Nephron progenitor cell (in vitro differentiated cells): ENCODE data around the gene ACP2.
A peak's percentile ranks its signal among the peaks of the same experiment; 100 is the strongest.

Source experiments
- DNase-seq: peaks from one replicate; pipeline ENCODE4 v3.0.0; 2021
- H3K27ac Mint-ChIP-seq: 2 replicates; pipeline ENCODE4 v1.8.0; 2021; ENCODE audit warnings: mild to moderate bottlenecking, moderate library complexity, mixed read lengths
- H3K27me3 Mint-ChIP-seq: 2 replicates; pipeline ENCODE4 v1.8.0; 2021; ENCODE audit warnings: mild to moderate bottlenecking, low read depth, mixed read lengths; ENCODE audit not compliant: poor library complexity
- H3K36me3 Mint-ChIP-seq: 2 replicates; pipeline ENCODE4 v1.8.0; 2021; ENCODE audit warnings: low read depth, mixed read lengths
- H3K4me1 Mint-ChIP-seq: 2 replicates; pipeline ENCODE4 v1.8.0; 2021; ENCODE audit warnings: mixed read lengths
- H3K4me3 Mint-ChIP-seq: 2 replicates; pipeline ENCODE4 v1.8.0; 2021; ENCODE audit warnings: mild to moderate bottlenecking, moderate library complexity, mixed read lengths
- H3K9me3 Mint-ChIP-seq: 2 replicates; pipeline ENCODE4 v1.8.0; 2021; ENCODE audit warnings: mild to moderate bottlenecking, moderate library complexity, mixed read lengths
- TF ChIP-seq, protein P1 (sequence below): fragments of 200-600 bp; sonication (generic); IDR thresholded peaks from 2 replicates; pipeline ENCODE4 v1.5.0; 2021; ENCODE audit warnings: antibody characterized with exemption

Gene ACP2

DNA sequence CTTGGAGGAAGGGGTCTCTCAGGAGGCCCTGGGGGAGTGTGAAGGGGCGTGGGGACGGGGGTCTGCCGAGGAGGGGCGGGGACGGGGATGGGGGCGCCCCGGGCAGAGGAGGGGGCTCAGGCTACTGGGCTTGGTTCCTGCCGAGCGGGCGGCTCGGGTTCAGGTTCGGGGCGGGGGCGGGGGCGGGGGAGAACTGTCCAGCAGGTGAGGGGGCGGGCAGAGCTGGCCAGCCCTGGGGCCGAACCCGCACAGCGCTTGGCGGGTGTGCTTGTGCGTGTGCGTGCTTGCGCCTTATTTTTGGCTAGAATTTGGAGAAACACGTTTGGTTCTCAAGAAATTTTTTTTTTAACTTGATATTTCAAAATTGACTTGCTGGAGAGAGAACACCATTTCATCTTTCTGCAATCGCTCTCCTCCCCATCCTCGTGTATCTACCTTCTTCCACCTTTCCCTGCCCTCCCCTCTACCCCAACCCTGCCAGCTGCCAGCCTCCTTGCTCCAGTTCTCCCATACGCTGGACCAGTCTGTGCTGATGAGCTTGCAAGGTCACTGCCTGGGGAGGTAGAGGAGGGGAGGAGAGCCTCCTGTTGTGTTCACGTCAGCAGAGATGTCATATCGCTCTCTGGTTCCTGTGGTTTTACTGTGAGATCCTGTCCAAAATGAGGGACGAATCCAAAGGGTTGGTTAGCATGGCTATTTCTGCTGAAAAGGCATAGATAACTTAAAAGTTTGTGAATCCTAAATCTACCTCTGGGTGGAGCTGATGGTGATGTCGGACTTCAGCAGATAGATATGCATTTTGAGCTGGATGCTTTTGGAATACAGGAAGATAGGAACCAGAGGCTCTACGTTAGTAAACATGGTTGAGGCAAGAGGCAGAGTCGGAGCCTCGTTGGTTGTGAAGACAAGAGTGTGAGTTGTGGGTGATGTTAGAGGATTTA lies 22.0 kb upstream of the ACP2 start:
- Mint-ChIP-seq H3K9me3 (no peaks in the 10 kb centered on the region), H3K27me3 (no peaks in the 10 kb centered on the region), H3K27ac (no peak overlapping the region), H3K4me3 (peak overlapping the region; percentile 87), H3K4me1 (peaks cover 45% of the 10 kb centered on the region), H3K36me3 (peaks cover 11% of the 10 kb centered on the region)
- TF ChIP-seq, protein P1, sequence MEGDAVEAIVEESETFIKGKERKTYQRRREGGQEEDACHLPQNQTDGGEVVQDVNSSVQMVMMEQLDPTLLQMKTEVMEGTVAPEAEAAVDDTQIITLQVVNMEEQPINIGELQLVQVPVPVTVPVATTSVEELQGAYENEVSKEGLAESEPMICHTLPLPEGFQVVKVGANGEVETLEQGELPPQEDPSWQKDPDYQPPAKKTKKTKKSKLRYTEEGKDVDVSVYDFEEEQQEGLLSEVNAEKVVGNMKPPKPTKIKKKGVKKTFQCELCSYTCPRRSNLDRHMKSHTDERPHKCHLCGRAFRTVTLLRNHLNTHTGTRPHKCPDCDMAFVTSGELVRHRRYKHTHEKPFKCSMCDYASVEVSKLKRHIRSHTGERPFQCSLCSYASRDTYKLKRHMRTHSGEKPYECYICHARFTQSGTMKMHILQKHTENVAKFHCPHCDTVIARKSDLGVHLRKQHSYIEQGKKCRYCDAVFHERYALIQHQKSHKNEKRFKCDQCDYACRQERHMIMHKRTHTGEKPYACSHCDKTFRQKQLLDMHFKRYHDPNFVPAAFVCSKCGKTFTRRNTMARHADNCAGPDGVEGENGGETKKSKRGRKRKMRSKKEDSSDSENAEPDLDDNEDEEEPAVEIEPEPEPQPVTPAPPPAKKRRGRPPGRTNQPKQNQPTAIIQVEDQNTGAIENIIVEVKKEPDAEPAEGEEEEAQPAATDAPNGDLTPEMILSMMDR = no peak
- DNase-seq = no peak

DNA sequence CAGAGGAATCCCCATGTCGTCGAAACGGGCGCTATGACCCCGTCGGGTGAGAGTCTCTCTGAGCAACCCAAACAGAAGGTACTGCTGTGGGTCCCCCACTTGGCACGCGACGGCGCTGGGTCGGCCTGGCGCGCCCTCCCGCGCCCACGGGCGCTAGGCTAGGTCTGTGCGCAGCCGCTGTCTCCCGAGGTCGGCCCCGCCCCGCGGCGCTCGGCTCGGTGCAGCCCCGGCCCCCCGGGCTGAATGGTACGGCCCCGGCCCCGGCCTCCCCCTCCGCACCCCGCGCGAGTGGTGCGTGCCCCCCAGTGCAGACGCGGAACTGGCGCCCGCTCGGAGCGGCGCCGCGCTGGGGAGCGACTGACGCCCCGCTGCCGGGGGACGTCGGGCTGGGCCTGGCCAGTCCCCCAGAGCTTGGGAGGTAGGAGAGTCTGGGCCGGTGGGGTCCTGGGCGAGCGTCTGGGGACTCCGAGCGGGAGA lies 21.3 kb upstream of the ACP2 start, which contains the start of gene MADD:
Gene MADD, plus strand, starts transcription at position 305 of the 477 bp plus-strand sequence.
- Mint-ChIP-seq H3K9me3 (no peaks in the 10 kb centered on the region), H3K4me1 (peaks cover 50% of the 10 kb centered on the region), H3K36me3 (peaks cover 7% of the 10 kb centered on the region), H3K4me3 (peak within 1 kb of the TSS; percentile 87), H3K27ac (peak within 1 kb of the TSS; percentile 100), H3K27me3 (no peaks in the 10 kb centered on the region)
- TF ChIP-seq, protein P1 = no peak
- DNase-seq = peak; percentile 86

DNA sequence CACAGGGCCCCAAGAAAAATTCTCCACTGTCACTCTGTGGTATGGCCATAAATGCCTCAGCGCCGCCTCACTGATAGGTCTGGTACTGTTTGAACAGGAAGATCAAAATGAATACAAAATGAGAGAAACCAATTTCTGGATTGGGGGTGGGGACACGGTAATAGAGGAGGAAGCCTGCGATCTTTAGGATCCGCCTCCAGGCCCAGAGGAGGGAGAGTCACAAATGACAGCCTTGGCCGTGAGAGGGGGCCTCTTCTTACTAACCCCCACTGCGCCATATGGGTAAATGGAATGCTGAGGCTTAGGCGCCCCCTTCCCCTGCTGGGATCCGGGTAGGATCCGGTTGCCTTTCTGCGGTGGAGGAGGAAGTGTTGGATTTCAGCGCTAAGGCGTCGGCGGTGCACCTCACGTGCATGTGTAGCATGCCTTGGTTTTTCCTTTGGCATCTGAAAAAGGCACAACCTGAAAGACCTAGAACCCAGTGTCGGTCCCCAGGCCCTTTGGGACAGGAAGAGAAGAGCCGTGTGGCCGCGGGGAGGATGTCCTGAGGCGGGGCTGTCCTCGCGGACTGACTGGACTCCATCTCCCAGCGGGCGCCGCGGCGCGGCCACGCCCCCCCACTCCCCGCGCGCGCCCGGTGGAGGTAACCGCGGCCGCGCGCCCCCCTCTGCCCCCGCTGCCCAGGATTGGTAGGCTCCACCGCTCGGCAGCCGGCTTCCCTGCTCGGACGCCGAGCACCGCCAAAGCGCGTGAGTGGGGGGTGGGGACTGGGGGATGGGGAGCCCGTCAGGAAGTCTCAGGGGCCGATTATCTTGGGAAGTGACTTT lies 20.6 kb upstream of the ACP2 start:
- H3K27me3 Mint-ChIP-seq = no peaks in the 10 kb centered on the region
- peak; percentile 88 for DNase-seq
- TF ChIP-seq, protein P1 = no peak
- no peaks in the 10 kb centered on the region for H3K9me3 Mint-ChIP-seq
- peaks cover 55% of the 10 kb centered on the region for H3K4me1 Mint-ChIP-seq
- H3K4me3 Mint-ChIP-seq = peak overlapping the region; percentile 82
- peaks cover 5% of the 10 kb centered on the region for H3K36me3 Mint-ChIP-seq
- H3K27ac Mint-ChIP-seq = peak overlapping the region; percentile 100

DNA sequence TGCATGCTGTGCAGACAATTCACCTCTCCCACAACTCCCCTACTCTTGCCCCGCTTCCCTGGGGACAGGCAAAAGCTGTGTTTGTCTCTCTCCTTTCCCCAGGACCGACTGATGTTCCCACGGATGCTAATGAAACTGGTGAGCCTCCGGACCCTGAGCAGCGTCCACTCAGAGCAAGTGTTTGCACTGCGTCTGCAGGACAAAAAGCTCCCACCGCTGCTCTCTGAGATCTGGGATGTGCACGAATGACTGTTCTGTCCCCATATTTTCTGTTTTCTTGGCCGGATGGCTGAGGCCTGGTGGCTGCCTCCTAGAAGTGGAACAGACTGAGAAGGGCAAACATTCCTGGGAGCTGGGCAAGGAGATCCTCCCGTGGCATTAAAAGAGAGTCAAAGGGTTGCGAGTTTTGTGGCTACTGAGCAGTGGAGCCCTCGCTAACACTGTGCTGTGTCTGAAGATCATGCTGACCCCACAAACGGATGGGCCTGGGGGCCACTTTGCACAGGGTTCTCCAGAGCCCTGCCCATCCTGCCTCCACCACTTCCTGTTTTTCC lies 19.9 kb upstream of the ACP2 start:
- peak overlapping the region; percentile 82 for H3K4me3 Mint-ChIP-seq
- no peaks in the 10 kb centered on the region for H3K9me3 Mint-ChIP-seq
- H3K36me3 Mint-ChIP-seq = peaks cover 11% of the 10 kb centered on the region
- TF ChIP-seq, protein P1 = no peak
- no peaks in the 10 kb centered on the region for H3K27me3 Mint-ChIP-seq
- peaks cover 62% of the 10 kb centered on the region for H3K4me1 Mint-ChIP-seq
- H3K27ac Mint-ChIP-seq = peak overlapping the region; percentile 100
- no peak for DNase-seq

DNA sequence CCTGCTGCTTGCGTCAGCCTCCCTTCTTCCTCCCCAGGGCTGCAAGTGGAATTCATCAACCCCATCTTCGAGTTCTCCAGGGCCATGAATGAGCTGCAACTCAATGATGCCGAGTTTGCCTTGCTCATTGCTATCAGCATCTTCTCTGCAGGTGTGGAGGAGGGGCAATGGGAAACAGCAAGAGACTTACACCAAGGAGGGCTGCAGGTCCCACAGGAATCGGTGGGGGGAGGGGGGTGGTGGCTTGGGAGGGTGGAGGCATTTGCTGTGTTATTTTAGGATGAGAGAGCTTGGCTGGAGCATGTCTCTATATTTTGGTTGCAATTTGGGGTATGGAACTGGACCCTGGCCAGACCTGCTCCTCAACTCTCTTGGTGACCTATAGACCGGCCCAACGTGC lies 19.3 kb upstream of the ACP2 start:
- H3K36me3 Mint-ChIP-seq = peaks cover 11% of the 10 kb centered on the region
- H3K4me3 Mint-ChIP-seq = peak overlapping the region; percentile 82
- H3K9me3 Mint-ChIP-seq = no peaks in the 10 kb centered on the region
- TF ChIP-seq, protein P1 = no peak
- DNase-seq = no peak
- no peaks in the 10 kb centered on the region for H3K27me3 Mint-ChIP-seq
- peak overlapping the region; percentile 100 for H3K27ac Mint-ChIP-seq
- peaks cover 60% of the 10 kb centered on the region for H3K4me1 Mint-ChIP-seq
